Measurements from ENCODE around the gene SPOCK3. TPM values are rescaled to one million over a fixed set of nuclear protein-coding genes. Genes with fewer than 3 reads are reported as not detected.

SPOCK3 gene
- total RNA-seq, 1 experiment from 2014 or later = 1.9 TPM

- Histone ChIP-seq H3K4me1 (ENCODE audit: insufficient read depth, low read length) (no peaks in the 10 kb centered on the region), H4K20me1 (ENCODE audit: low read length) (no peaks in the 10 kb centered on the region), H3K27me3 (ENCODE audit: low read length) (no peaks in the 10 kb centered on the region), H3K9me3 (ENCODE audit: low read length) (no peaks in the 10 kb centered on the region), H3K9ac (ENCODE audit: low read length) (no peak overlapping the region), H2AFZ (ENCODE audit: low read length) (no peak overlapping the region), H3K36me3 (ENCODE audit: low read depth, low read length) (no peaks in the 10 kb centered on the region), H3F3A (ENCODE audit: low read length, unreplicated experiment) (no peaks in the 10 kb centered on the region), H3K79me2 (ENCODE audit: low read length) (no peaks in the 10 kb centered on the region), H3K9me2 (replicated peaks; ENCODE audit: low read length) (no peaks in the 10 kb centered on the region), H3K27ac (ENCODE audit: low read length) (no peak overlapping the region), H3K4me2 (ENCODE audit: low read length) (no peak overlapping the region), H3K4me3 (ENCODE audit: low read length) (no peak overlapping the region)
- TF ChIP-seq EZH2phosphoT487 (IDR thresholded peaks at IDR 0.05; ENCODE audit: borderline replicate concordance, low read length) = no peak
- no peak for TF ChIP-seq CTCF (conservative IDR thresholded peaks at IDR 0.05; ENCODE audit: low read depth, low read length)
- no peak for TF ChIP-seq EZH2 (IDR thresholded peaks at IDR 0.05; ENCODE audit: low read length, unreplicated experiment)
- ChIA-PET POLR2A (ENCODE audit: unreplicated experiment) (no interaction called here), CTCF (no interaction called here)
- BruUV-seq (replicated peaks) = no TSS peak
- ATAC-seq (no peak), DNase-seq (no peak)
- intact Hi-C loops (cut with micrococcal nuclease) = no loop called here
These were observed 123.2 kb downstream of the SPOCK3 start for GRCh38 chr4:167111092-167111491.

GRCh38 chr4:167109859-167110258, 124.4 kb downstream of the SPOCK3 start:
- H2AFZ ChIP-seq (ENCODE audit: low read length) = no peak overlapping the region
- ChIA-PET POLR2A (ENCODE audit: unreplicated experiment) (no interaction called here), CTCF (no interaction called here)
- TF ChIP-seq EZH2 (IDR thresholded peaks at IDR 0.05; ENCODE audit: low read length, unreplicated experiment) = no peak
- no peak for TF ChIP-seq EZH2phosphoT487 (IDR thresholded peaks at IDR 0.05; ENCODE audit: borderline replicate concordance, low read length)
- TF ChIP-seq CTCF (conservative IDR thresholded peaks at IDR 0.05; ENCODE audit: low read depth, low read length) = no peak
- H3K9me3 ChIP-seq (ENCODE audit: low read length) = no peaks in the 10 kb centered on the region
- BruUV-seq (replicated peaks) = no TSS peak
- H3K4me1 ChIP-seq (ENCODE audit: insufficient read depth, low read length) = no peaks in the 10 kb centered on the region
- no peak overlapping the region for H3K4me2 ChIP-seq (ENCODE audit: low read length)
- H3F3A ChIP-seq (ENCODE audit: low read length, unreplicated experiment) = no peaks in the 10 kb centered on the region
- no peak overlapping the region for H3K9ac ChIP-seq (ENCODE audit: low read length)
- no peaks in the 10 kb centered on the region for H3K79me2 ChIP-seq (ENCODE audit: low read length)
- H3K36me3 ChIP-seq (ENCODE audit: low read depth, low read length) = no peaks in the 10 kb centered on the region
- no peaks in the 10 kb centered on the region for H4K20me1 ChIP-seq (ENCODE audit: low read length)
- H3K27me3 ChIP-seq (ENCODE audit: low read length) = no peaks in the 10 kb centered on the region
- H3K4me3 ChIP-seq (ENCODE audit: low read length) = no peak overlapping the region
- DNase-seq (no peak), ATAC-seq (no peak)
- H3K9me2 ChIP-seq (replicated peaks; ENCODE audit: low read length) = no peaks in the 10 kb centered on the region
- no peak overlapping the region for H3K27ac ChIP-seq (ENCODE audit: low read length)
- intact Hi-C loops (cut with micrococcal nuclease) = loop anchor here (10.0 kb wide), 1 partner anchor 185 kb away; no protein-coding TSS in a partner anchor

GRCh38 chr4:167105857-167106256, 128.4 kb downstream of the SPOCK3 start:
- Histone ChIP-seq H3K9me3 (ENCODE audit: low read length) (no peaks in the 10 kb centered on the region), H2AFZ (ENCODE audit: low read length) (no peak overlapping the region), H3K4me1 (ENCODE audit: insufficient read depth, low read length) (no peaks in the 10 kb centered on the region), H4K20me1 (ENCODE audit: low read length) (no peaks in the 10 kb centered on the region), H3F3A (ENCODE audit: low read length, unreplicated experiment) (no peaks in the 10 kb centered on the region), H3K9me2 (replicated peaks; ENCODE audit: low read length) (no peaks in the 10 kb centered on the region), H3K27ac (ENCODE audit: low read length) (no peak overlapping the region), H3K4me2 (ENCODE audit: low read length) (no peak overlapping the region), H3K36me3 (ENCODE audit: low read depth, low read length) (no peaks in the 10 kb centered on the region), H3K9ac (ENCODE audit: low read length) (no peak overlapping the region), H3K27me3 (ENCODE audit: low read length) (no peaks in the 10 kb centered on the region), H3K4me3 (ENCODE audit: low read length) (no peak overlapping the region), H3K79me2 (ENCODE audit: low read length) (no peaks in the 10 kb centered on the region)
- POLR2A ChIA-PET (ENCODE audit: unreplicated experiment) = no interaction called here
- BruUV-seq (replicated peaks) = no TSS peak
- intact Hi-C loops (cut with micrococcal nuclease) = loop anchor here (10.0 kb wide), 1 partner anchor 189 kb away; no protein-coding TSS in a partner anchor
- ATAC-seq = no peak
- TF ChIP-seq EZH2 (IDR thresholded peaks at IDR 0.05; ENCODE audit: low read length, unreplicated experiment) (no peak), CTCF (conservative IDR thresholded peaks at IDR 0.05; ENCODE audit: low read depth, low read length) (no peak), EZH2phosphoT487 (IDR thresholded peaks at IDR 0.05; ENCODE audit: borderline replicate concordance, low read length) (no peak)
- DNase-seq = no peak
- CTCF ChIA-PET = no interaction called here

Measured in PC-3 (cell line).